GM19240 (cell line): ENCODE data around the gene SCO2.
"Not testable (repeated sequence)": the region's sequence is repeated elsewhere in the genome, so short reads cannot be mapped to it uniquely, and the experiment has no call there.

Source experiments
- DNase-seq: peaks from one replicate; pipeline ENCODE4 v3.0.0; 2011; ENCODE audit warnings: low spot score; ENCODE audit not compliant: insufficient read length

SCO2 gene

DNA sequence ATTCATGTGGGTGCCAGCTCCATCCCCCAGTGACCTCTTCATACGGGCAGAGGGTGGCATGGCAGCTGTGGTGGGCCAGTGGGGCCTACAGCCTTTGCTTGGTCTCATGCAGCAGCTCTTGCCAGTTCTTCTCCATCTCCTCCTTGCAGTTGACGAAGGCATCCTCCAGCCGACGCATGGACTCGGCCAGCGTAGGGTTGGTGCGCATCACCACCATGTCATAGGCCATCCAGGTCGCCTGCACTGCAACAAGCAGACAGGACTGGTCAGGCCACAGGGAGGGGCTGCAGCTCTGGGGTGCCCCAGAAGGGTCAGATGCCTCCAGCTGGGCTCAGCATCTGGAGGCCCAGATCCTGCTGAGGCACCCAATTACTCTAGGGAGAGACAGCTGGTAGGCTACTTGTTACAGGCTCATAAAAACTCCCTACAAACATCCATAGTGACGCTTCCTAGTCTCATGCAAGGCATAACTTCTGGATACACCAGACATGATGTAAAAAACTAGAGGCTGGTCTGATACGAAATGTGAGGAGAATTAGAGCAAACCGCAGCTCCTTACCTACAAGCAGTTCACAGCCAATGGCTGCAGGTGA lies 25.9 kb upstream of the SCO2 start:
- DNase-seq, result no peak

GRCh38 chr22:50550395-50550794 lies 25.0 kb upstream of the SCO2 start:
- DNase-seq, result no peak

DNA sequence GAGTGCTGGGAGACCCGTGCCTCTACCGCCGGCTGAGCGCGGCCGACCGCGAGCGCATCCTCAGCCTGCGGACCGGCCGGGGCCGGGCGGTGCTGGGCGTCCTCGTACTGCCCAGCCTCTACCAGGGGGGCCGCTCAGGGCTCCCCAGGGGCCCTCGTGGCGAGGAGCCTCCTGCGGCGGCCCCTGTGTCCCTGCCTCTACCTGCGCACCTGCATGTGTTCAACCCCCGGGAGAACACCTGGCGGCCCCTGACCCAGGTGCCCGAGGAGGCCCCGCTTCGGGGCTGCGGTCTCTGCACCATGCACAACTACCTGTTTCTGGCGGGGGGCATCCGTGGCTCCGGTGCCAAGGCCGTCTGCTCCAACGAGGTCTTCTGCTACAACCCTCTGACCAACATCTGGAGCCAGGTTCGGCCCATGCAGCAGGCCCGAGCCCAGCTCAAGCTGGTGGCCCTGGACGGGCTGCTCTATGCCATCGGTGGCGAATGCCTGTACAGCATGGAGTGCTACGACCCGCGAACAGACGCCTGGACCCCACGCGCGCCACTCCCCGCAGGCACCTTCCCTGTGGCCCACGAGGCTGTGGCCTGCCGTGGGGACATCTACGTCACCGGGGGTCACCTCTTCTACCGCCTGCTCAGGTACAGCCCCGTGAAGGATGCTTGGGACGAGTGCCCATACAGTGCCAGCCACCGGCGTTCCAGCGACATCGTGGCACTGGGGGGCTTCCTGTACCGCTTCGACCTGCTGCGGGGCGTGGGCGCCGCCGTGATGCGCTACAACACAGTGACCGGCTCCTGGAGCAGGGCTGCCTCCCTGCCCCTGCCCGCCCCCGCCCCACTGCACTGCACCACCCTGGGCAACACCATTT lies 23.8 kb upstream of the SCO2 start:
- DNase-seq, result no peak

GRCh38 chr22:50548040-50548920 lies 22.9 kb upstream of the SCO2 start:
- DNase-seq, result no peak

GRCh38 chr22:50547263-50547985 lies 22.0 kb upstream of the SCO2 start:
- no peak for DNase-seq

DNA sequence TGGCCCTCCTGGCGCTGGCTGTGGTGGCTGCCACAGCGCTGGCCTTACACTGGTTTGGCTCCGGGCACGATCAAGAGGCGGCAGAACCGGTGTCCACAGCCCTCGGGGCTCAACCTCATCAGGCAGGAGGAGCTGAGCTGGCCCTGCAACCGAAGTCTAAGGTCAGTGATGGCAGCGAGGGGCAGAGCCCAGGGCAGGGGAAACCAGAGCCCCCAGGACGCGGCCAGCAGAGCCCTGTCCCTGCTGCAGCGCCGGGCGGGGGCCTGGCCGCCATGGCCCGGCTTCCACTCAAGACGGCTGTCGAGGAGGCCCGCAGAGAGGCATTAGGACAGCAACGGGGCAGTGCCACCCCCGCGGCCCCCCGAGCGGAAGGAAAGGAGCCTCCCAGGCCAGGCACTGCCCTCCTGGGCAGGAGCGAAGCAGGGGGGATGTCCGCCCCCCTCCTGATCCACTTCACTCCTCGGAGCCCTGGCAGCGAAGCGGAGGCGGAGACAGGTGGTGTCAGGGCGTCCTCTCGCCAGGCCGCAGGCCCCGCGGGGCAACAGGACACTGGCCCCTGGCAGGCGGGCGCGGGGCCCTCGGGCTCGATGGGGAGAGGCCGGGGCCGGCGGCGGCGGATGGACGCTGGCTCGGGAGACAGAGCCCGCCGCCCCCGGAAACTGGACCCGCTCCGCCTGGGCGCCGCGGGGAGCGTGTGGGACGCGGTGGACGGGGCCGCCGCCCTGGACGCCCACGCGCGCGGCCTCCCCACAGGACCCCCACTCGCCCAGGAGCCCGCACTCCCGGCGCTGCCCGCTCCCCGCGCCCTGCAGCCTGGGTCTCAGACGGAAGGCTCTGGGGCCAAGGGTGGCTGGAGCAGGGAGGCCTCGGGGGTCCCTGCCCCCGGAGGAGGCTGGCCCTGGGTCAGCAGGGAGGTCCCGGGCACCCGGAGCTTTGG lies 21.2 kb upstream of the SCO2 start:
- DNase-seq, result no peak

DNA sequence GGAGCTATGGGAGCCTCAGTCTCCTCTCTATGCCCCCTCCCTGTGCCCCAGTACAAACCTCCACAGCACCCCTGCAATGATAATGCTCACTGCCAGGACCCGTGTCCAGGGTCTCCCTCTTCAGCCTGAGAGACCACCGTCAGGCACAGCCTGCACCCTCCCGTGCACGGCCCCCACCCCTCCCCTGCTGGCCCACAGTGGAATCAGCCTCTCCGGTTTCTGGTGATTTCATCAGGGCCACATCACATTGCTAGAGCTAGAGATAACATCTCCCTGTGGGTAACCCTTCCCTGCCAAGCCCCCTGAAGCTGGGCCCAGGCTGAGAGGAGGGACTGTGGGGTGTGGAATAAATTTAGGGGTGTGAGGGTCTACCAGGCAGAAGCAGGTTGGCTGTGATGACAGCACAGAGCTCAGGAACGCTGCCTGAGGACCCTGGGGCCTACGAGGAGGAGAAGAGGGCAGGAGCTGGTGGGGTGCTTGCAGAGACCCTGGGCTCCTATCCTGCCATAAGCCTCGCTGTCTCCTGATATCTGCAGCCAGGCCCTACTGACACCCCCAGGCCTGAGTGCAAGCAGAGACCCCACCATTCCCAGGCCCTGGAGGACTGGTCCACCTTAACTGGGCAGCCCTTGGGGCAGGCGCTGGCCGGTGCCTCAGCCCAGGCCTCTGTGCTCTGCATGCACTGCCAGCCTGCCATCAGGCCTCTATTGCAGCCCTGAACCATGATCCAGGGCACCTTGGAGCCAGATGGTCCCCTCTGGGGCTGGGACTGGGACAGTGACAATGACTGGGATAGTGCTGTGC lies 20.3 kb upstream of the SCO2 start, which contains the start of gene KLHDC7B:
KLHDC7B (plus strand) TSS at position 378 of the 804 bp plus-strand sequence; CDS start at position 723, 345 bp downstream.
- no peak for DNase-seq

- DNase-seq, result no peak
Observed at GRCh38 chr22:50544746-50545253, 19.4 kb upstream of the SCO2 start.

DNA sequence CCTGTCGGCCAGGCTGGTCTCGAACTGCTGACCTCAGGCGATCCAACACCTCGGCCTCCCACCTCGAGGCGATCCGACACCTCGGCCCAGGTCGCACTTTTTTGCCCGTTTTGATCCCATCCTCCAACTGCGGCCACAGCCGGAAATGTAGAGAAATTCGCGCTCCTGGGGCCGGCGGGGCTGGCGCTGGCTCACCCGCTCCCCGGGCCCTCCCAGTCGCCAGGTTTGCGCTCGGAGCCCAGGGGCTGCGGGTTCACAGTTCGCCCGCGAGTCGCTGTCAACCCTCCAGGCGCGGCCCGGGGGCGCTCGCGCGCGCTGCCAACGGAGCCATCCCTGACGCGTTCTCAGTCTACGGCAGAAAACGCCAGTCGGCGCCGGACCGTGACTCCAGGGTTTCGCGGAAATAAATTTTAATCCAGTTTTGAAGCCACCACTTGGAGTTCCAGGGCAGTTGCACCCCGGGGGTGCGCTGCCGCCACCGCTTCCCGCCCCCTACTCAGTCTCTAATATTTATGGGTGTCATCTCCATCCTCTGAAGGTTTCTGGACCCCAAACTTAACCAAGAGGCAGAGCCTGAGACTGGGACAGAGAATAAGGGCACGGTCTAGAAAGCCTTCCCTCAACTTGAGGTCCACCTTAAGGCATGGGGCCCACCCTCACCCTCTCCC lies 18.8 kb upstream of the SCO2 start:
- DNase-seq, result peak; percentile 86

DNA sequence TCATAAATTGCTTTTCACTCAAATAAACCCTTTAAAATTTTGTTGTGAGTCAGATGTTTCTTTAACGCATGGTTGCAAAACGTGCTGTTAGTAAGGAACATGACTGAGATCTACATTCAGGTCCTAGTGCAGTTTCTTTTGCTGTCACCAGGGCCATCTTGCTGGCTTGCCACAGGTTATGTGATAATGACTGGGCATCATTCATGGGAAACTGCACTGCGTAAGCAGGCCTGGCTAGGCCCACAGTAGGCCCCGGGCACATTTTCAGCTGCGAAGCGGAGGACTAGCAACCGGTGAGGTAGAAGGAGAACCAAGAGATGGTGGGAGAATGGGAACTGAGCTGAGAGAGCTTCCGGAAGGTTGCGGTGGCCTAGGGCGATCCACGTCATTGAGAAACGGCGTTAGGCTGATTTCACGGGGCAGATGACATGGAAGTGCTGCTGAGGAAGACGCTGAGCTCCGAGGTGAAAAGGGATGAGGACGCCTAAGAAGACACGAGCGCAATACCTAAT lies 17.1 kb upstream of the SCO2 start:
- DNase-seq, result no peak

DNA sequence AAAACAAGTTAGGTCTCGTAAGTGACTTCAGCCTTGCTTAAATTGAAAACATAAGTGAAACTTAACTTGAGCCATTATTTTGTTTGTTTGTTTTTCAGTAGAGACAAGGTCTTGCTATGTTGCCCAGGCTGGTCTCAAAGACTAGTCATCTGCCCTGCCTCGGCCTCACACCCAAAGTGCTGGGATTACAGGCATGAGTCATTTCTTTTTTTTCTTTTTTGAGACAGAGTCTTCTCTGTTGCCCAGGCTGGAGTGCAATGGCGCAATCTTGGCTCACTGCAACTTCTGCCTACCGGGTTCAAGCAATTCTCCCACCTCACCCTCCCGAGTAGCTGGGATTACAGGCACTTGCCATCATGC lies 16.2 kb upstream of the SCO2 start:
- DNase-seq, result not testable (repeated sequence)

- no peak for DNase-seq
Observed at GRCh38 chr22:50540381-50540780, 15.0 kb upstream of the SCO2 start.

GRCh38 chr22:50537765-50538164 lies 12.4 kb upstream of the SCO2 start:
- no peak for DNase-seq

GRCh38 chr22:50536226-50536625 lies 10.8 kb upstream of the SCO2 start:
- no peak for DNase-seq

DNA sequence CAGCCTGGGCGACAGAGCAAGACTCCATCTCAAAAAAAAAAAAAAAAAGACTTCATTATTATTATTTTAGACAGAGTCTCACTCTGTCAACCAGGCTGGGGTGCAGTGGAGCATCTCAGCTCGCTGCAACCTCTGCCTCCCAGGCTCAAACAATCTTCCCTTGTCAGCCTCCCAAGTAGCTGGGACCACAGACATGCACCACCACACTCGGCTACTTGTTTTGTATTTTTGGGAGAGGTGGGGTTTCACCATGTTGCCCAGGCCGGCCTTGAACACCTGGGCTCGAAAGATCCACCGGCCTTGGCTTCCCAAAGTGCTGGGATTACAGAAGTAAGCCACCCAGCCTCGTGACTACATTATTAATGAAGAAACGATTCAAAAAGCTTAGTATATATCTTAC lies 9.7 kb upstream of the SCO2 start:
- no peak for DNase-seq

GRCh38 chr22:50533856-50534711 lies 8.7 kb upstream of the SCO2 start:
- DNase-seq, result not testable (repeated sequence)
